GM18873 (cell line): ENCODE results near the gene PHACTR4.
"Not testable (repeated sequence)": the region's sequence is repeated elsewhere in the genome, so short reads cannot be mapped to it uniquely, and the experiment has no call there.

ENCODE experiments used
- ATAC-seq: cut with Tn5 transposase; IDR thresholded peaks from one replicate; pipeline ENCODE4 v1.9.1; 2021; ENCODE audit warnings: mild to moderate bottlenecking, moderate library complexity, moderate number of reproducible peaks; ENCODE audit not compliant: unreplicated experiment, low FRiP score

PHACTR4 gene

DNA sequence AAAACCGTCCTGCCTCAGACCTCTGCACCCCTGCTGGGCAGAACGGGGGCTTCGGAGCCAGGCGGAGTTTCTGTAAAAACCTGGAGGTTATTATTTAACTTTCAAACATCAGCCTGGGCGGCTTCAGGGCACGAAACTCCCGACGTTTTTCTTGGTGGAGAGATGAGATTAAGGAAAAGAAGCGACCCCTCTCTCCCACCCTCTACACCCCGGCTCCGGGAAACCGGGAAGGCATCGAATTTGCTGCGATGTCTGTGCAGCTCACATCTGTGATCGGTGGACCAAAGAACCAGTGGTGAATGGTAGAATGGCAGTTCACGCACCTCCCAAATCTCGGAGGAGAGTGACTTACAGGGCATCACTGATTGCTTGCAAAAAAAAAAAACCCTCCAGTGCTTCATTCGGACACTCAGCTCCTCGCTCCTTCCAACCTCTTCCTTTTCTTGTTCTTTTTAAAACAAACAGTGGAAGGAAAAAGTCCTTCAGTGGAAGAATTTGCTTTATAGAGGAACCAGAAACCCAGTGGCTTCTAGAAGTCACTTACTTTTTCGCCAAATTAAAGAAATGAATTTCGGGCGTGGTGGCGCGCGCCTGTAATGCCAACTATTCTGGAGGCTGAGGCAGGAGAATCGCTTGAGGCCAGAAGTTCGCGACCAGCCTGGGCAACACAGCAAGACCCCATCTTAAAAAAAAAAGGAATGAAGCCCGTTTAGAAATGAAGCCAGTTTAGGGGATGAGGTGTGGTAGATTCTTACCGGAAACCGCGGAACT lies 884 bp downstream of the PHACTR4 start:
- no peak for ATAC-seq

DNA sequence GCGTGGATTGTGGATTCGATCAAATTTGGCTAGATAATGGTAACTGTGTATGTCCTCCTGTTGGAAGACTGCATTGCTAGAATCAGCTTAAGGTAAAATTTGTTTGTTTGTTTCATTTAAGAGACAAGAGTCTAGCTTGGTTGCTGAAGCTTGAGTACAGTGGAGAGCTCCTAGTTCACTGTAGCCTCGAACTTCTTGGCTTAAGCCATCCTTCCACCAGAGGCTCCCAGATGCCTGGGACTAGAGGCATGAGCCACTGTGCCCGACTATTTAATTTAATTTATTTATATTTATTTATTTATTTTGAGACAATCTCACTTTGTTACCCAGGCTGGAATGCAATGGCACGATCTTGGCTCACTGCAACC lies 1.5 kb downstream of the PHACTR4 start:
- ATAC-seq = no peak

DNA sequence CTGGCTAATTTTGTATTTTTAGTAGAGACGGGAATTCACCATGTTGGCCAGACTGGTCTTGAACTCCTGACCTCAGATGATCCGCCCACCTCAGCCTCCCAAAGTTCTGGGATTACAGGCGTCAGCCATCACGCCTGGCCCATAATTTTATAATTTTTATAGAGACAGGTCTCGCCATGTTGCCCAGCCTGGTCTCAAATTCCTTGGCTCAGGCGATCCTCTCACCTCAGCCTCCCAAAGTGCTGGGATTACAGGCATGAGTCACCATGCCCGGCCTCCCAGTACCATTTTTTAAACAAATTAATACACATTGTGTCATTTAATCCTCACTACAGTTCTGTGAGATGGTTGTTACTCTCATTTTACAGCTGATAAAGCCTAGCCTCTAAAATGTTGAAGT lies 3.9 kb downstream of the PHACTR4 start:
- not testable (repeated sequence) for ATAC-seq

DNA sequence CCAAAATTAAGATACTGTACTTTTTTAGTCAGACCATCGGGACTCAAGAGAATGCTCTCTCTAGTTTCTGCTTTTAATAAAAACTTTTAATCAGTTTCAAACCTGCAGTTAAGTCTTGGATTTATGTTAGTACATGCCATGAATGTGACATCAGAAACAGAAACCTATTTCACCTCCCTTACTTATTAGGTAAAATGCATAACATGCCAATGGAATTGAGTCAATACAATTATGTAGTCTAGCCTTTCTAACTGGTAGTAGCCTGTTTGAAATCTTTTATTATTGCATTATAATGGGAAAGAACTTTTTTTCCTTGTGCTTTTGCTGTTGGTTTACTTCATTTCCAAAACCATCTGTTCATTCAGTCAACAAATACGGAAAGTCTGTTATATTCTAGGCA lies 4.8 kb downstream of the PHACTR4 start:
- no peak for ATAC-seq

DNA sequence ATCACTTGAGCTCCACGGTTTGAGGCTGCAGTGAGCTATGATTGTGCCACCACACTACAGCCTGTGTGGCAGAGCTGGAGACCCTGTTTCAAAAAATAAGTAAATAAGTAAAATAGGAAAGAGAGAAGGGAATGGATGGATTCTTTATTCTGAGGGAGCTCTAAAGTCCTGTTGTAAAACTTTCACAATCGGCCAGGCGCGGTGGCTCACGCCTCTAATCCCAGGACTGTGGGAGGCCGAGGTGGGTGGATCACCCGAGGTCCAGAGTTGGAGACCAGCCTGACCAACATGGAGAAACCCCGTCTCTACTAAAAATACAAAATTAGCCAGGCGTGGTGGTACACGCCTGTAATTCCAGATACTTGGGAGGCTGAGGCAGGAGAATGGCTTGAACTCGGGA lies 6.1 kb downstream of the PHACTR4 start:
- not testable (repeated sequence) for ATAC-seq

DNA sequence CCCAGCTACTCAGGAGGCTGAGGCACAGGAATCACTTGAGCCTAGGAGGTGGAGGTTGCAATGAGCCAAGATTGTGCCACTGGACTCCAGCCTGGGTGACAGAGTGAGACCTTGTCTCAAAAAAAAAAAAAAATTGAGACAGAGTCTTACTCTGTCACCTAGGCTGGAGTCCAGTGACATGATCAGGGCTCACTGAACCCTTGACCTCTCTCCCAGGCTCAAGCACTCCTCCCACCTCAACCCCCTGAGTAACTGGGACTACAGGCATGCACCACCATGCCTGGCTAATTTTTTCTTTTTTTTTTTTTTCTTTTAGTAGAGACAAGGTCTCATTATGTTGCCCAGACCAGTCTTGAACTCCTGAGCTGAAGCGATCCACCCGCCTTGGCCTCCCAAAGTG lies 6.7 kb downstream of the PHACTR4 start:
- not testable (repeated sequence) for ATAC-seq

DNA sequence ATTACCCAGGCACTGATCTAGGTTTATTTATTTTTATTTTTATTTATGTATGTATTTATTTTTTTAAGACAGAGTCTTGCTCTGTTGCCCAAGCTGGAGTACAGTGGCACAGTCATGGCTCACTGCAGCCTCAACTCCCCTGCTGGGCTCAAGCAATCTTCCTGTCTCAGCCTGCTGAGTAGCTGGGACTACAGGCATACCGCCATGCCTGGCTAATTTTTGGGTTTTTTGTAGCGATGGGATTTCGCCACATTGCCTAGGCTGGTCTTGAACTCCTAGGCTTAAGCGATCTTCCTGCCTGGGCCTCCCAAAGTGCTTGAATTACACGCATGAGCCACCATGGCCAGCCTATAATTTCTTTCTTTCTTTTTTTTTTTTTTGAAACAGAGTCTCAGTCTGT lies 9.4 kb downstream of the PHACTR4 start:
- no peak for ATAC-seq

DNA sequence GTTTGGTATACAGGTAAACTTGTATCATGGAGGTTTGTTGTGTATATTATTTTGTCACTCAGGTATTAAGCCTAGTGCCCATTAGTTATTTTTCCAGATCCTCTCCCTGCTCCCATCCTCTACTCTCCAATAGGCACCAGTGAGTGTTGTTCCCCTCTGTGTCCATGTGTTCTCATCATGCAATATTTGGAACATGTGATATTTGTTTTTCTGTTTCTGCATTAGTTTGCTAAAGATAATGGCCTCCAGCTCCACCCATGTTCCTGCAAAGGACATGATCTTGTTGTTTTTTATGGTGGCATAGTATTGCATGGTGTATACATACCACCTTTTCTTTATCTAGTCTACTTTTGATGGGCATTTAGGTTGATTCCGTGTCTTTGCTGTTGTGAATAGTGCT lies 10.9 kb downstream of the PHACTR4 start:
- no peak for ATAC-seq

DNA sequence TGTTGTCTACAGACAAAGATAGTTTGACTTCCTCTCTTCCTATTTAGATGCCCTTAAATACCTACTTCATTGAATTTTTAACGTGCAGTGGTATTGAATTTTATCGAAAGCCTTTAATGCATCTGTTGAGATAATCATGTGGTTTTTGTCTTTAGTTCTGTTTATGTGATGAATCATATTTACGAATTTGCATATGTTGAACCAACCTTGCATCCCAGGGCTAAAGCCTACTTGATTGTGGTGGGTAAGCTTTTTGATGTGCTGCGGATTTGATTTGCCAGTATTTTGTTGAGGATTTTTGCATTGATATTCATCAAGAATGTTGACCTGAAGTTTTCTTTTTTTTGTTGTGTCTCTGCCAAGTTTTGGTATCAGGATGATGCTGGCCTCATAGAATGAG lies 14.2 kb downstream of the PHACTR4 start:
- not testable (repeated sequence) for ATAC-seq

DNA sequence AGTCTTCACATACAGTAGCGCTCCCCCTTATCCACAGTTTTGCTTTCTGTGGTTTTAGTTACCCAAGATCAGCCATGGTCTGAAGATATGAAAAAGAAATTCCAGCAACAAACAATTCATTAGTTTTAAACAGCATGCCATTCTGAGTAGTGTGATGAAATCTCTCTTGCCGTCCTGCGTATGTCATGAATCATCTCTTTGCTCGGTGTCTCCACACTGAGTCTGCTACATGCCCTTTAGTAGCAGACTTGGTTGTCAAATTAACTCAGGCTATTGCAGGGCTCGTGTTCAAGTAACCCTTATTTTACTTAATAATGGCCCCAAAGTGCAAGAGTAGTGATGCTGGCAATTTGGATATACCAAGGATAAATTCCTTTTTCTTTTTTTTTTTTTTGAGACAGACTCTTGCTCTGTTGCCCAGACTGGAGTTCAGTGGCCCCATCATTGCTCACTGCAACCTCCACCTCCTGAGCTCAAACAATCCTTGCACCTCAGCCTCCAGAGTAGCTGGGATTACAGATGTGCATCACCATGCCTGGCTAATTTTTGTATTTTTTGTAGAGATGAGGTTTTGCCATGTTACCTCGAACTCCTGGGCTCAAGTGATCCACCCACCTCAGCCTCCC lies 22.6 kb downstream of the PHACTR4 start:
- no peak for ATAC-seq

DNA sequence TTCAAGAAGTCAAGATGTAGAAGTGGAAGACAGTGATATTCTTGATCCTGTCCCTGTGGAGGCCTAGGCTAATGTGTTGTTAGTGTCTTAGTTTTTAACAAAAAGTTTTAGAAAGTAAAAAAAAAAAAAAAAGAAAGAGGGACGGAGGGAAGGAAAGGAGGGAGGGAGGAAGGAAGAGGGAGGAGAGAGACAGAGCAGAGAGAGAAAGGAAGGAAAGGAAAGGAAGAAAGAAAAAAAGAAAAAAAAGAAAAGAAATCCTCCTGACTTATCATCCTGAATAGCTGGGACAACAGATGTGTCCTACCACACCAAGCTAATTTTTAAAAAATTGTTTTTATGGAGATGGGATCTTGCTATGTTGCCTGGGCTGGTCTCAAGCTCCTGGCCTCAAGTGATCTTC lies 24.6 kb downstream of the PHACTR4 start:
- no peak for ATAC-seq

DNA sequence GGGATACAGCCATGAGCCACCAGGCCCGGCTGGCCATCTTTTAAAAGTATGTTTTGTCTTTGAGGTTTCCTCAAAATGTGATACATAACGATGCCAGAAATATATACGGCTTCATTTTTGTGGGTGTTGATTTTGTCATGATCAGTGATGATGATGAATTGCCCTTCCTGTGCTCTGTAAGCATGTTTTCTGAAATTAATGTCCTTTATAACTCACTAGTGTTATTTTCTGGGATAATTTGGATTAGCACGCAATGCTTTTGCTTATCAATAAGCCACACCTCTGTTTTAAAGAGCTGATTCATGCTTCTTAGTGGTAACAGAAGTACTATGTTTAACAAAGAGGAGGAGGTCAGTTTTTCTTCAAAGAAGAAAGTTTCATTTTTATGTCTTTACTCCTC lies 25.6 kb downstream of the PHACTR4 start:
- no peak for ATAC-seq

DNA sequence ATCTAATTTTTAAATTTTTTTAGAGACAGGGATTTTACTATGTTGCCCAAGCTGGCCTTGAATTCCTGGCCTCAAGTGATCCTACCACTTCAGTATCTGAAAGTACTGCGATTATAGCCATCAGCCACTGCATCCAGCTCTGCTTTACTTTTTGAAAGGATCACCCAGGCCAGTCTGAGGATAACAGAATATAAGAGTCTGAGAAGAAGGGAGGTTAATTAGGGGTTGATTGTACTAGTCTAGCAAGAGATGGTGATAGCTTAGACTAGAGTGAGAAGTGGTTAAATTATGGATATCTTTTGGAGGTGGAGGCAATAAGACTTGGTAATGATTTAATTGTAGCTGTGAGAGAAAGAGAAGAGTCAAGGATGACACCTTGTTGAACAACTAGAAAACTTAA lies 32.2 kb downstream of the PHACTR4 start:
- ATAC-seq = no peak

DNA sequence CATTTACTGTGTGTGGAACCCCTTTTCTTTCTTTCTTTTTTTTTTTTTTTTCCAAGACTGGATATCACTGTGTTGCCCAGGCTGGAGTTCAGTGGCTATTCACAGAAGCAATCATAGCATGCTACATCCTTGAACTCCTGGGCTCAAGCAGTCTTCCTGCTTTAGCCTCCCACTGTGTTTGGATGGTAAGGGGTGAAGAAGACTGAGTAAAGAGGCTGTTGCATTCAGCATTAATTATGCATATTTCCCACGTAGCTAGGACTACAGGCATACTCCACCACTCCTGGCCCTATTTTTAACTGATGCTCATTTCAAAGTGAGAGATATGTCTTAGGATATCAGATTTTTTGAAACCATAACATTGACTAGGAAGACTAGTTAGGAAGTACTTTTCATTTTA lies 39.5 kb downstream of the PHACTR4 start:
- ATAC-seq = no peak

DNA sequence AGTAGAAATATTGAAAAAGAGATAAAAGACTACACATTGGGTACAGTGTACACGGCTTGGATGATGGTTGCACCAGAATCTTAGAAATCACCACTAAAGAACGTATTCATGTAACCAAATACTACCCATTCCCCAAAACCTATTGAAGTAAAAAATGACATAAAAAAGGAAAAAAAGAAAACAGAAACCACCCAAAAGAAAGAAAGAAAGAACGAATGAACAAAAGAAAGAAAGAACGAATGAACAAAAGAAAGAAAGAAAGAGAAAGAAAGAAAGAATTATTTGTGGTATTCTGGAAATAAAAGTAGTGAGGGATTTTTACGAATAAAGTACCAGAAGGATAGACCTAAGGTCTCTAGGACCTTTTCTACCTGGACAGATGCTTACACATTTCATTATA lies 42.1 kb downstream of the PHACTR4 start:
- no peak for ATAC-seq

DNA sequence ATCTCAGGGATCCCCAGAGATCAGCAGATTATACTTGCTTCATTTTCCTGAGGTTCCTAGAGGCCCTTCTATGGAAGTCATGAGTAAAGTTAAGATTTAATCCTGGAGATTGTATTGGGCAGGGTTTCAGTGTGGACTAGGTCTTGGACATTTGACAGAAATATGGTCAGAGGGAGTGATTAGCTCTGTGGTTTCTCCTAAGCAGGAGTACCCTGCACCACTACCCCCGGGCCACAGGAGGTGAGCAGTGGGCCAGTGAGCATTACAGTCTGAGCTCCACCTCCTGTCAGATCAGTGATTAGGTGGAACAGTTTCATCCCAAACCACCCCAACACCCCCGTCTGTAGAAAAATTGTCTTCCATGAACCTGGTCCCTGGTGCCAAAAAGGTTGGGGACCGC lies 43.2 kb downstream of the PHACTR4 start:
- ATAC-seq = no peak

DNA sequence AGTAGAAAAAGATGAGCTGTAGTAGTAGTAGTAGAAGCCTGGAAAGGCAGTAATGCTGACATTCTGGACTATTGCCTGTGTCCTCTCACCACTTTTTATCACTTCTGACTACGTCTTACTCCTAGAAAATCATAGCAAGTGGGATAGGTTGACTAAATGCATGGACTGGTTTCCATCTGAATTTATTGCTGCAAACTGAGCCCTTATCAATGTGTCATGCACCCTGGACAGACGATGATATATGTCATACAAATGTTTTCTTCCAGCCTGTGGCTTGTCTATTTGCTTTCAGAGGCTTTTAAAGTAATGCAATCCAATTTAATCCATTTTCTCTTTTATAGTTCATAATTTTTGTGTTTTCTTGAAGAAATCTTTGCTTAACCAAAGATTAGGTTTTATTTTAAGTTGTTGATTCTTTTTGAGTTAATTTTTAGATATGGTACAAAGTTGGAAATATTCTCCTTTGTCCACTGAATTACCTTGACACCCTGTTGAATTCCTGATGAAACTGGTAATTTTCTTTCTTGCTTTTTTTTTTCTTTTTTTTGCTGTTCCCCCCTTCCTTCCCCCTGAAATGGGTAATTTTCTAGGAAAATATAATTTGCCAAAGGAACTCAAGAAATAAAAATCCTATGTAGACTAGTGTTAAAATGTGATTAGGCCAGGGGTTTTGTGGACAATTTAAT lies 47.1 kb downstream of the PHACTR4 start:
- no peak for ATAC-seq

DNA sequence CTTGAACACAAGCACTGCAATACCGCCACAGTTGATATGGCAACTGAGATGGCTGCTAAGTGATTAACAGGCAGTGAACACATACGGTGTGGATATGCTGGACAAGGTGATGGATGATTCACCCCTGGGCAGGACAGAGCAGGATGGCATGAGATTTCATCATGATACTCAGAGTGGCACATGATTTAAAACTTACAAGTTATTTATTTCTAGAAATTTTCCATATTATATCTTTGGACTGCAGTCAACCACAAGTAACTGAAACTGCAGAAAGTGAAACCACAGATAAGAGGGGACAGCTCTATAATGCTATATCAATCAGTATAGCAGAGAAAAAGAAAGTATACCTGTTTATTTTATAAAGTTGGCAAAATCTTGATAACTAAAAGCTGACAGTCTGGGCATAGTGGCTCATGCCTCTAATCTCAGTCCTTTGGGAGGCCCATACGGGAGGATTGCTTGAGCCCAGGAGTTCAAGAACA lies 47.9 kb downstream of the PHACTR4 start:
- ATAC-seq = no peak

DNA sequence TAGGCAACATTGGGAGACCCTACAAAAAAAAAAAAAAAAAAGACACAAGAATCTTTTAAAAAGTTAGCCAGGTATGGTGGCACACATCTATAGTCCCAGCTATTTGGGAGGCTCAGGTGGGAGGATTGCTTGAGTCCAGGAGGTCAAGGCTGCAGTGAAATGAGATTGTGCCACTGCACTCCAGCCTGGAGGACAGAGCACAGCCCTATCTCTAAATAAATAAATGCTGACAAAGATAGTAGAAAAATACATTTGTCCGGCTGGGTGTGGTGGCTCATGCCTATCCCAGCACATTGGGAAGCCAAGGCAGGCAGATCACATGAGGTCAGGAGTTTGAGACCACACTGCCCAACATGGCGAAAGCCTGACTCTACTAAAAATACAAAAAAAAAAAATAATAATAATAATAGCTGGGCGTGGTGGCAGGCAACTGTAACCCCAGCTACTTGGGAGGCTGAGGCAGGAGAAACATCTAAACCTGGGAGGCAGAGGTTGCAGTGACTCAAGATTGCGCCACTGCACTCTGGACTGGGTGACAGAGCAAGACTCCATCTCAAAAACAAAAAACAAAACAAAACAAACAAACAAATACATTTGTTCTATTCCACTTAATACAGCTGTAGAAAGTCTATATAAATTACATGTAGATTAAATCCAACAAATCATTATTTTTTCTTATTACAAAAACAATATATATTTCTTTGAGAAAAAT lies 48.5 kb downstream of the PHACTR4 start:
- no peak for ATAC-seq

DNA sequence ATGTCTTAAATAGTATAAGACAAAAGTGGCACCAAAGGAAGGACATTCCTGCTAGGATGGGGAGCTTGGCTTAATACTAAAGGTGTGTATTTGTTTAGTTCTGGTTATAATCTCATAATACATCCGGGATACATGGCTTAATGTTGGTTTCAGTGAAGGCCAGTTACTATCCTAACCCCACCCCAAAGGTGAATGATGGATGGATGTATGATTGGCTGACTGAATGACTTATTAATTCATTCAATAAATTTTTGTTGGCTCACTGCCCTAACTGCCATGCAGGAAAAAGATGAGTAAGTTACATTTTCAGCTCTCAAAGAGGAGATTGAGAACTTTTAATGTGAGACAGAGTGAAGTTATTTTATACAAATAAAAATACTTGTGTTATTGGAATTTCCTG lies 52.2 kb downstream of the PHACTR4 start:
- ATAC-seq = no peak

DNA sequence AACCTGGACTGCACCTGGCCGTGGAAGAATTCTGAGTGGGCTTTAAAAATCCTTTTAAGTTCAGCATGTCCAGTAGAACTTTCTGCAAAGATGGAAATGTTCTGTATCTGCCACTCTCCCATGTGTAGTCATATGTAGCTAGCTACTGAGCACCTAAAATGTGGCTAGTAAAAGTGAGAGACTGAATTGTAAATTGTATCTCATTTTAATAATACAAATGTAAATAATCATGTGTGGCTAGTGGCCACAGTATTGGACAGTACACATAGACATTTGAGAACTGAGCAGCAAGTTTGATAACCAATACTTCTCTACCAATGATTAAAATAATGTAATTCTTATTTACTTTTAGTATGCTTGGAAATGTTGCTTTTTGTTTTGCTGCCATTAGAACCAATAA lies 57.3 kb downstream of the PHACTR4 start:
- ATAC-seq = no peak
